SK-N-SH (cell line): ENCODE measurements around the gene KCNJ15.

Experiments used
- CTCF ChIP-seq: fragments of 200-600 bp; sonication (generic); IDR thresholded peaks from 2 replicates; pipeline ENCODE4 v1.6.1; 2017; ENCODE audit warnings: antibody characterized with exemption, mild to moderate bottlenecking, moderate library complexity
- GATA2 ChIP-seq: sonication (generic); formaldehyde crosslinking; IDR thresholded peaks from 2 replicates; pipeline ENCODE4 v1.5.0; 2020; ENCODE audit warnings: mild to moderate bottlenecking, missing genetic modification reagents
- NFIC ChIP-seq: IDR thresholded peaks from 2 replicates; pipeline ENCODE4 v1.4.0; 2012; ENCODE audit warnings: borderline replicate concordance
- POLR2AphosphoS5 ChIP-seq: IDR thresholded peaks from 2 replicates; pipeline ENCODE4 v1.6.1; 2012; ENCODE audit warnings: low read depth, low read length
- REST ChIP-seq: IDR thresholded peaks from 2 replicates; pipeline ENCODE4 v1.6.1; 2012; ENCODE audit warnings: mild to moderate bottlenecking, low read depth, low read length, moderate library complexity

- no peak for TF ChIP-seq CTCF
- TF ChIP-seq POLR2AphosphoS5, result no peak
- no peak for TF ChIP-seq GATA2 (CRISPR knock-in tag)
- no peak for TF ChIP-seq NFIC
- no peak for TF ChIP-seq REST
Observed at GRCh38 chr21:38321568-38321967, 64.8 kb downstream of the KCNJ15 start.
